Astrocyte of the spinal cord (primary cell): ENCODE data around the gene TEKT2.

Source experiments
- DNase-seq: peaks from one replicate; pipeline ENCODE4 v3.0.0; 2011; ENCODE audit warnings: low read depth, low spot score
- H3K4me3 ChIP-seq: 2 replicates; pipeline ENCODE4 v1.5.1; 2011; ENCODE audit warnings: low read depth, mild to moderate bottlenecking, low read length, moderate library complexity
- in situ Hi-C: cut with HindIII; loops from 2 replicates; pipeline ENCODE4 v1.10.0; 2017; ENCODE audit warnings: low sequenced_read_pairs
- TF ChIP-seq, protein P1 (sequence below): IDR thresholded peaks from 2 replicates; pipeline ENCODE4 v1.5.1; 2012; ENCODE audit warnings: low read depth, mild to moderate bottlenecking, low read length, inconsistent platforms

TEKT2 gene

GRCh38 chr1:36137776-36138175 is 53.9 kb downstream of the TEKT2 start:
- TF ChIP-seq, protein P1, sequence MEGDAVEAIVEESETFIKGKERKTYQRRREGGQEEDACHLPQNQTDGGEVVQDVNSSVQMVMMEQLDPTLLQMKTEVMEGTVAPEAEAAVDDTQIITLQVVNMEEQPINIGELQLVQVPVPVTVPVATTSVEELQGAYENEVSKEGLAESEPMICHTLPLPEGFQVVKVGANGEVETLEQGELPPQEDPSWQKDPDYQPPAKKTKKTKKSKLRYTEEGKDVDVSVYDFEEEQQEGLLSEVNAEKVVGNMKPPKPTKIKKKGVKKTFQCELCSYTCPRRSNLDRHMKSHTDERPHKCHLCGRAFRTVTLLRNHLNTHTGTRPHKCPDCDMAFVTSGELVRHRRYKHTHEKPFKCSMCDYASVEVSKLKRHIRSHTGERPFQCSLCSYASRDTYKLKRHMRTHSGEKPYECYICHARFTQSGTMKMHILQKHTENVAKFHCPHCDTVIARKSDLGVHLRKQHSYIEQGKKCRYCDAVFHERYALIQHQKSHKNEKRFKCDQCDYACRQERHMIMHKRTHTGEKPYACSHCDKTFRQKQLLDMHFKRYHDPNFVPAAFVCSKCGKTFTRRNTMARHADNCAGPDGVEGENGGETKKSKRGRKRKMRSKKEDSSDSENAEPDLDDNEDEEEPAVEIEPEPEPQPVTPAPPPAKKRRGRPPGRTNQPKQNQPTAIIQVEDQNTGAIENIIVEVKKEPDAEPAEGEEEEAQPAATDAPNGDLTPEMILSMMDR = no peak

More at GRCh38 chr1:36137776-36138175, 53.9 kb downstream of the TEKT2 start:
- no peak for DNase-seq
- in situ Hi-C loops = loop anchor here (25.0 kb wide), 2 partner anchors 150 to 275 kb away; no protein-coding TSS in a partner anchor
- no peak overlapping the region for H3K4me3 ChIP-seq
